Measurements from ENCODE around the gene ZC3H11A. TPM values are rescaled to one million over a fixed set of nuclear protein-coding genes. Genes with fewer than 3 reads are reported as not detected.
"Not testable (repeated sequence)": the region's sequence is repeated elsewhere in the genome, so short reads cannot be mapped to it uniquely, and the experiment has no call there.

ZC3H11A gene
- total RNA-seq, 1 experiment from 2014 or later = 95.9 TPM

DNA sequence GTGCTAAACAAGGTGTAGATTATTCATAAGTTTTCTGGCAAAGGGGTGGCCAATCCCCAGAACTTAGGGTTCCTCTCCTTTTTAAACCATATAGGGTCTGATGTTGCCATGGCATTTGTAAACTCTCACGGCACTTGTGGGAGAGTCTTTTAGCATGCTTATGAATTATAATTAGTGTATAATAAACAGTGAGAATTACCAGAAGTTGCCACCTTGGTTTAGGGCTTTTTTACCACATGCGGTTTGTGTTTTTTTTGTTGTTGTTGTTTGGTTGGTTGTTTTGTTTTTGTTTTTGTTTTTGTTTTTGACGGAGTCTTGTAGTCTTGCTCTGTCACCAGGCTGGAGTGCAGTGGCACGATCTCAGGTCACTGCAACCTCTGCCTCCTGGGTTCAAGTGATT is 39.4 kb upstream of the ZC3H11A start:
- H4K91ac ChIP-seq (ENCODE audit: insufficient read length, low read depth, low read length) = no peak overlapping the region
- H3K9me3 Mint-ChIP-seq = no peaks in the 10 kb centered on the region; a peak in 1 of 5 replicates
- no peaks in the 10 kb centered on the region for H3K79me1 ChIP-seq (ENCODE audit: insufficient read depth, low read depth, low read length, poor library complexity, severe bottlenecking)
- H3K56ac ChIP-seq (ENCODE audit: insufficient read length, low read depth, low read length) = no peak overlapping the region
- H3K23me2 ChIP-seq (ENCODE audit: insufficient read length, low read depth, low read length, poor library complexity, severe bottlenecking) = no peaks in the 10 kb centered on the region
- H3K4me1 ChIP-seq (ENCODE audit: insufficient read depth, low read length) = no peaks in the 10 kb centered on the region; the same call in 1 of the 2 replicates
- DNase-seq = no peak
- no peak overlapping the region for H3K4me3 Mint-ChIP-seq
- H4K8ac ChIP-seq (replicated peaks; ENCODE audit: insufficient read length, low read depth, low read length) = no peak overlapping the region
- no peaks in the 10 kb centered on the region for H3K79me2 ChIP-seq (ENCODE audit: insufficient read depth, low read length)
- no peak overlapping the region for H2BK12ac ChIP-seq (ENCODE audit: insufficient read length, low read depth, low read length)
- H2AK5ac ChIP-seq (ENCODE audit: insufficient read length, low read length) = no peak overlapping the region
- H3K27ac Mint-ChIP-seq = no peak overlapping the region
- no peak overlapping the region for H3K18ac ChIP-seq (ENCODE audit: insufficient read length, low read depth, low read length)
- no peak overlapping the region for H3K14ac ChIP-seq (ENCODE audit: insufficient read depth, low read length)
- no peak overlapping the region for H2BK20ac ChIP-seq (ENCODE audit: low read depth, low read length, poor library complexity, severe bottlenecking)
- no peaks in the 10 kb centered on the region for H3K9me3 ChIP-seq (ENCODE audit: control insufficient read depth, low read depth, low read length)
- H3K27ac ChIP-seq (ENCODE audit: insufficient read length, low read depth, low read length) = no peak overlapping the region
- H3K27me3 Mint-ChIP-seq (ENCODE audit: low read depth) = no peaks in the 10 kb centered on the region
- no peak overlapping the region for H2BK5ac ChIP-seq (ENCODE audit: insufficient read length, low read length)
- H3T11ph ChIP-seq (ENCODE audit: low read length) = no peak overlapping the region
- H3K4ac ChIP-seq (ENCODE audit: low read depth, low read length) = no peak overlapping the region
- peaks cover 6 to 9% of the 10 kb centered on the region in 2 experiments; a peak in 3 of 4 replicates for H3K4me1 Mint-ChIP-seq
- H3K36me3 Mint-ChIP-seq (ENCODE audit: insufficient read depth in 1 of 3, low read depth in 3 of 3) = no peaks in the 10 kb centered on the region
- no CpG with 5 or more reads among the region's 4 CpGs for WGBS (ENCODE audit: extremely low coverage, insufficient read length, low lambda C conversion rate)
- H2AFZ ChIP-seq (ENCODE audit: low read length) = no peak overlapping the region
- TF ChIP-seq, protein P1, sequence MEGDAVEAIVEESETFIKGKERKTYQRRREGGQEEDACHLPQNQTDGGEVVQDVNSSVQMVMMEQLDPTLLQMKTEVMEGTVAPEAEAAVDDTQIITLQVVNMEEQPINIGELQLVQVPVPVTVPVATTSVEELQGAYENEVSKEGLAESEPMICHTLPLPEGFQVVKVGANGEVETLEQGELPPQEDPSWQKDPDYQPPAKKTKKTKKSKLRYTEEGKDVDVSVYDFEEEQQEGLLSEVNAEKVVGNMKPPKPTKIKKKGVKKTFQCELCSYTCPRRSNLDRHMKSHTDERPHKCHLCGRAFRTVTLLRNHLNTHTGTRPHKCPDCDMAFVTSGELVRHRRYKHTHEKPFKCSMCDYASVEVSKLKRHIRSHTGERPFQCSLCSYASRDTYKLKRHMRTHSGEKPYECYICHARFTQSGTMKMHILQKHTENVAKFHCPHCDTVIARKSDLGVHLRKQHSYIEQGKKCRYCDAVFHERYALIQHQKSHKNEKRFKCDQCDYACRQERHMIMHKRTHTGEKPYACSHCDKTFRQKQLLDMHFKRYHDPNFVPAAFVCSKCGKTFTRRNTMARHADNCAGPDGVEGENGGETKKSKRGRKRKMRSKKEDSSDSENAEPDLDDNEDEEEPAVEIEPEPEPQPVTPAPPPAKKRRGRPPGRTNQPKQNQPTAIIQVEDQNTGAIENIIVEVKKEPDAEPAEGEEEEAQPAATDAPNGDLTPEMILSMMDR (conservative IDR thresholded peaks at IDR 0.05) = no peak
- H3K9ac ChIP-seq (ENCODE audit: extremely low read depth, insufficient read length, low read length) = no peak overlapping the region
- no peaks in the 10 kb centered on the region for H4K20me1 ChIP-seq (ENCODE audit: control insufficient read depth, insufficient read depth, insufficient read length)
- no peak overlapping the region for H4K5ac ChIP-seq (ENCODE audit: insufficient read length, low read depth, low read length)
- H3K27me3 ChIP-seq (ENCODE audit: insufficient read depth, low read length) = no peaks in the 10 kb centered on the region
- no peak overlapping the region for H3K4me2 ChIP-seq (ENCODE audit: insufficient read depth, insufficient read length, low read length)
- no peak overlapping the region for H2BK15ac ChIP-seq (ENCODE audit: low read depth, low read length)
- H2BK120ac ChIP-seq (ENCODE audit: low read depth, low read length, poor library complexity, severe bottlenecking) = no peak overlapping the region
- H3K23ac ChIP-seq (ENCODE audit: insufficient read length, low read depth, low read length) = no peak overlapping the region

DNA sequence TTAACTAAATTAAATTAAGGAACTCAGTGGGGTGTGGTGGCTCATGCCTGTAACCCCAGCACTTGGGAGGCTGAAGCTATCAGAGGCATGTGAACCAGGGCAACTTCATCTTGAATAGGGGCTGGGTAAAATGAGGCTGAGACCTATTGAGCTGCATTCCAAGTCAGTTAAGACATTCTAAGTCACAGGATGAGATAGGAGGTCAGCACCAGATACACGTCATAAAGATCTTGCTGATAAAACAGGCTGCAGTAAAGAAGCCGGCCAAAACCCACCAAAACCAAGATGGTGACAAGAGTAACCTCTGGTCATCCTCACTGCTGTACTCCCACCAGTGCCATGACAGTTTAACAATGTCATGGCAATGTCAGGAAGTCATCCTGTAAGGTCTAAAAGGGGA is 36.7 kb upstream of the ZC3H11A start:
- H3K23me2 ChIP-seq (ENCODE audit: insufficient read length, low read depth, low read length, poor library complexity, severe bottlenecking); H3K9ac ChIP-seq (ENCODE audit: extremely low read depth, insufficient read length, low read length); H3K27ac Mint-ChIP-seq; H2BK12ac ChIP-seq (ENCODE audit: insufficient read length, low read depth, low read length); DNase-seq; H3K14ac ChIP-seq (ENCODE audit: insufficient read depth, low read length); H3K79me2 ChIP-seq (ENCODE audit: insufficient read depth, low read length); H2BK5ac ChIP-seq (ENCODE audit: insufficient read length, low read length); H3K27me3 ChIP-seq (ENCODE audit: insufficient read depth, low read length); H3K9me3 ChIP-seq (ENCODE audit: control insufficient read depth, low read depth, low read length); H3K4me1 Mint-ChIP-seq; H2AK5ac ChIP-seq (ENCODE audit: insufficient read length, low read length); H3K27ac ChIP-seq (ENCODE audit: insufficient read length, low read depth, low read length); H3K4ac ChIP-seq (ENCODE audit: low read depth, low read length); H2BK120ac ChIP-seq (ENCODE audit: low read depth, low read length, poor library complexity, severe bottlenecking); H3K9me3 Mint-ChIP-seq; H3K4me1 ChIP-seq (ENCODE audit: insufficient read depth, low read length); H3K27me3 Mint-ChIP-seq (ENCODE audit: low read depth); H3K56ac ChIP-seq (ENCODE audit: insufficient read length, low read depth, low read length); H3T11ph ChIP-seq (ENCODE audit: low read length); H3K4me3 Mint-ChIP-seq; H2BK20ac ChIP-seq (ENCODE audit: low read depth, low read length, poor library complexity, severe bottlenecking); H2BK15ac ChIP-seq (ENCODE audit: low read depth, low read length); H2AFZ ChIP-seq (ENCODE audit: low read length); H3K79me1 ChIP-seq (ENCODE audit: insufficient read depth, low read depth, low read length, poor library complexity, severe bottlenecking); H3K18ac ChIP-seq (ENCODE audit: insufficient read length, low read depth, low read length); H3K23ac ChIP-seq (ENCODE audit: insufficient read length, low read depth, low read length); H3K4me2 ChIP-seq (ENCODE audit: insufficient read depth, insufficient read length, low read length); H4K5ac ChIP-seq (ENCODE audit: insufficient read length, low read depth, low read length); H4K20me1 ChIP-seq (ENCODE audit: control insufficient read depth, insufficient read depth, insufficient read length); H4K91ac ChIP-seq (ENCODE audit: insufficient read length, low read depth, low read length); H4K8ac ChIP-seq (replicated peaks; ENCODE audit: insufficient read length, low read depth, low read length); H3K36me3 Mint-ChIP-seq (ENCODE audit: insufficient read depth in 1 of 3, low read depth in 3 of 3): not testable (repeated sequence)
- WGBS (ENCODE audit: extremely low coverage, insufficient read length, low lambda C conversion rate) = no CpG with 5 or more reads among the region's 2 CpGs

Measured in H9 (cell line).